Stimulated activated CD8-positive, alpha-beta memory T cell treated with anti-CD3 and anti-CD28 coated beads, Interleukin-4, amount 100 ng/mL, for 48 hours (primary cell): ENCODE data around the gene TCOF1.

Experiments
- DNase-seq: peaks from one replicate; pipeline ENCODE4 v3.0.0-alpha.2; 2020

The TCOF1 gene

DNA sequence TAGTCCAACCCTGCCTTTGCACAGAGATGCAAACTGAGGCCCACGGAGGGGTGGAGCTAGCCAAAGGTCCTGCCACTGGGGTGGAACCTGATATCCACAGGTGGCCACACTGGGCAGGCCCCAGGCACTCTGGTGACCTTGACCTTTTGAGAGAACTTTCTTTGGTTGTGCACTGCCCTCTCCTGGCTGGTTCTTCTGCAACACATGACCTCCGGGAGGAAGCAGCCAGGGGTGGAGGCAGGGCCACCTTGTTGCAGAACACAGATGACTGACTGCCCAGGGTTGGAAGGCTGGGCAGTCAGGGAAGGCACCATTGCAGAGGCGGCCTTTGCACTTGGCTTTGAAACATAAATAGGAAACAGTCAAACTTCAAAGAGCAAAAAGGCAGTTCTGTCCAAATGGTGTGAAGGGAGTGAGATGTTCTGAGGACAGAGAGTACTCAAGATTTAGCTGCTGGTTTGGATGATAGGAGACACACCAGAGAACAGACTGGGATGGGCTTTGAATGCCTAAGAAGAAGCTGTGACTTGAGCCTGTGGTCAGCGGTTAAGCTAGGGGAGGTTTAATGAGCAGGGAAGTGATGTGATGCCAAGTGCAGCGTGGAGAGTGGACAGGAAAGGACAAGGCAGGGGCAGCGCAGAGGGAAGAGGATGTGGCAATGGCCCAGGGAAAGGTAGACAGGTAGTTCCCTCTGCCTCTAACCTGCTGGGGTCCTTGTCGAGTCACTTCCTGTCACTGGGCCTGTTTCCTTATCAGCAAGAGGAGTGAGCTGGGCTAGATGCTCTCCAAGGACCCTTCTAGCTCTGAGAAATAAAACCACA, 6.8 kb upstream of the TCOF1 start:
- DNase-seq, result peak; percentile 67

DNA sequence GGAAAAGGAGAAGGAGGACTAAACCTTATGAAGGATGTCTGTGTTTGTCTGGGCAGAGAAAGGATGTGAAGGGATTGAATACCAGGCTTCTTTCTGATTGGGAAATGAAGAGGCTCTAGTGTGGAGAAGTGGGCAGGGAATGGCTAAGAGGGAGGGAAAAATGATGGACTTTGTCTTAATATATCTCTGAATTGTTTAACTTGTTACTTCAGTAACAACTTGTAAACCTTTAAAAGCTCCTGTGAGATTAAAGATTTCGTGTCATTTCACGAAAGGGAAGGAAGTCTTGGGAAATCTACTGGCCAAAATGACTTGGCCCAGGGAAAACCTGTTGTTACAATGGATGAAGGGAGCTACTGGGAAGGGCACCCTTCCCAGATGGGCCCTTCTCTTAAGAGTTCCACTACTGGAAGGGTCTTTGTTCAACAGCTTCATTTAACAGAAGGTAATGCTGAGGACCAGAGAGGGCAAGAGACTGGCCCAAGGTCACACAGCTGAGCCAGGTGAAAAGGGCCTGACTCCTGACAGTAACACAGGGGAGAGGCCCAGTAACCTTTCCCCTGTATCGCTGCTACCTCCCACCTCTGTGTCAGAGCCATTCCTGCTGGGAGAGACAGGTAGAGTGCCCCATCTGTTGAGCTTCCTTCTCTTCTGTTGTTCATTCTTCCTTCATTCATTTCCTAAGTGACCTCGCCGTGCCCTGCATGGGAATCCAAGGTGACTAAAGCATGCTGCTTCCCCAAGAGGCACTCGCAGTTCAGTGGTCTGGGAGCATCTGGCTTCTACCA, 5.1 kb upstream of the TCOF1 start:
- DNase-seq, result no peak

DNA sequence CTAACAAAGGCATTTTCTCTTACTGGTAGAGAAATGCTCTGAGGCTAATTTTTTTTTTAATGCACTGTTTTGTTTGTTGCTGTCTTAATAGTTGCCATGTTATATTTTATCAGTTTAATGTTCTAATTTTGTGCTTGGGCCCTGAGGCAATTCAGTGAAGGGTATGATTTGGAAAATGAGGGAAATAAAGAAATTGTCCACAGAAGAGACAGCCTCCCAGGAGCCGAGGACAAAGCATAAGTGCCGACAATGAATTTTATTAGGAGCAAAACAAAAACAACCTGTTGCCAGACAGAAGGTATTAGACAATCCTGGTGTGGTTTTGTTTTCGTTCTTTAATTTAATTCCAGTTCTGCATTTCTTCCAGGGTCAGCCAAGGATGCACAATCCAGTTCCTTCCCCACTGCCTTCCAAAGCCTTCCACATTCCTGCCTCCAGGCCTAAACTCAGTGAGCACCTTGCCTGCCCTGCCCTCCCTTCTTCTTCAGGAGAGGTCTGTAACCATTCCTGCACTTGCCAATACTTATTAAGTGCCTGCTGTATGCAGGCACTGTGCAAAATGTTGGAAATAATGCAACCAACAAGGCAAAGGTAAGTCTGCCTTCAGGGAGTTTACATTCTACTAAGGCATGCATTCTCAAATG, 4.3 kb upstream of the TCOF1 start:
- no peak for DNase-seq

DNA sequence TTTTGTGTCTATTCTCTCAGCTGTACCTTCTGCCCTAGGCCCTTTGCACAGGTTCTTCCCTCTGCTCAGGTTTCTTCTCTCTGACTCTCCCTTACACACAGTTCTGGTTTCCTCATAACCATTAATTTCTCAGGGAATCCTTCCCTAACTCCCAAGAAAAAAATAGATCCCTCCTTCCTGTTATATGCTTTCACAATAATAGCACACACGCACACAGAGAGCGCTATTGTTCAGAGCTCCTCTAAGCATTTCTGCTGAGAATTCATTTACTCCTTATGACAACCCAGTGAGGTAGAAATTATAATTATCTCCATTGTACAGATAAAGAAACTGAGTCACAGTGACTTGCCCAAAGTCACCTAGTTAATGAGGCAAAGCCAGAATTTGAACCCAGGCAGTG, 1.7 kb upstream of the TCOF1 start:
- no peak for DNase-seq

DNA sequence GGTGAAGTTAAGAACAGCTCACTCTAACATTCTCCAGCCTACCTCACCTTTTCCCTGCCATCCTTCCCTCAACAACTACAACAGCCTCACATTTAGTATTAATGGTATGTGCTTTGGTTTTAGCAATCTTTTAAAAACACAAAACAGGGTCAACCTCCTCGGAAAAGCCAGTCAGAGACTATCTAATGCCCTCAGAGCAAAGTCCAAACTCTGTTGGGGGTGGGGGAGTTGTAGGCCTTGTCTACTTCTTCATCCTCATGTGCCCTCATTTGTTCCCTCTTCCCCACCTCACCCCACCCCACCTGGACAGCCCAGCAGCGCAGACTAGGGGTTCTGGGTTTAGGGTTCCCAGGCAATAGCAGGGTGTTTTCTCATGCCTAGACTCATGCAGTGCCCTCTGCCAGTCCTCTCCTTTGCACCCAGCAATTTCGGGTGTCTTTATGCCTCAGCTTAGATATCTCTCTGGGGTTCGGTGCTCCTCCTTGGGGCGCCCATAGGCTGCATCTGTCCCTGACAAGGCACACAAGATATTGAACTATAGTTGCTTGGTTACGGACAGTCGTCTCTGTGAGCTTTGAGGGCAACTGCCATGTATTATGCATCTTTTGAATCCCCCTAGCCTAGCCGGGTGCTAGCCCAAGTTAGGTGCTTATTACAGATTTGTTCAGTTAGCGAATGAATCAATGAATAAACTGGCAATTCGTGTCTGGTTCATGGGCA, 762 bp upstream of the TCOF1 start:
- DNase-seq, result no peak

DNA sequence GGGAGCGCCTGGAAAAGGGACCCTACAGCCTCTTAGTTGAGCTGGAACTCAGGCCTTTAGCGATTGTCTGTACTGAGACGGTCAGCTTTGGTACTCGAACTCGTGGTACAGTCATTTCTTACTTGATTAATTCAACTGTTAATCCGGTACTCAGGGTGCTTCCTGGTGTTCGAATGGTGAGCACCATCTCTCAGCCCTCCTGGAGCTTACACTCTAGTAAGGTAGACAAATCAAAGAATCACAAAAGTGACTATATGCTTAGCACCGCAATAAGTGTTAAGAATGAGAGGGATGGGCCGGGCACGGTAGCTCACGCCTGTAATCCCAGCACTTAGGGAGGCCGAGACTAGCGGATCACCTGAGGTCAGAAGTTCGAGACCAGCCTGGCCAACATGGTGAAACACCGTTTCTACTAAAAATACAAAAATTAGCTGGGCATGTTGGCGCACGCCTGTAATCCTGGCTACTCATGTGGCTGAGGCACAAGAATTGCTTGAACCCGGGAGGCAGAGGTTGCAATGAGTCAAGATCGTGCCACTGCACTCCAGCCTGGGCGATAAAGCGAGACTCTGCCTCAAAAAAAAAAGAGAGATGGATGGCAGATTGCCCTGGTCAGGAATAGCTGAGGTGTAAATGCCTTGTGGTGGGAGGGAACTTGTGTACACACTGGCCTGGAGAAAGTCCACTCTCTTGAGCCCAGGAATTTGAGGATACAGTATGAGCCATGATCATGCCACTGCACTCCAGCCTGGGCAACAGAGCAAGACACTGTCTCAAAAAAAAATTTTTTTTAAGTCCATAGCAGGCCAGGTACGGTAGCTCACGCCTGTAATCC, 981 bp downstream of the TCOF1 start:
- no peak for DNase-seq

DNA sequence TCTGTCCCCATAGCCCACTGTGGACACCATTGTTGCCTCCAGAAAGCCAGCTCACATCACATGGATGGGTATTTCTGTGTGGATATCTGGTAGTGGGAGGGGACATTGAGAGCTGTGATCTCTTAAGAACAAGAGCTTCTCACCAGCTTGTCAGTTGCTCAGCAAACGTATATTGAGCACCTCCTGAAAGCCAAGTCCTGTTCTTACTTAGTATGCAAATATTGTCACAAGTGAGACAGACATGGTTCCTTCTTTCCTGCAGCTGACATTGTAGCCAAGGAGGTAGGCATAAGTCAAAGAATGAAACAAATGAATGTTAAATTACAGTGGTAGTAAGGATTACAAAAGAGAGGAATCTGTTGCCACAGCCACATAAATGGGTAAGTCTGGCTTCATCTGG, 3.8 kb downstream of the TCOF1 start:
- no peak for DNase-seq

DNA sequence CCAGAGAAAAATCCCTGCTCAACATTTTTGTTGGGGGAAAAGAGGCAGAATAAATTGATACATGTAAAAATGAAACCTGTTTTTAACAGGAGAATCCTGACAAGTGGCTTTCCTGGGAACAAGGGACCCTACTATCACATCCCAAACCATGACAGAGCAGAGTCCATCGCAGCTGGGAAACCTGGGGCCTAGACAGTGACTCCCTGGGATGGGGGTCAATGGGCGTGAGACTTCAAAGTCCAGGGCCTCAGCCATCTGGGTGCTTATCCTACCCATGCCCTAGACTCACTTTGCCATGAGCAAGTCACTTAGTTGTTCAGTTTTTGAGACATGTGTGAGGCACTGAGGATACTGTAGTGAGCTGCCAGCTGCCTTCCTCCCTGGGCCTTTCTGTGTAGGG, 5.7 kb downstream of the TCOF1 start:
- DNase-seq, result no peak

DNA sequence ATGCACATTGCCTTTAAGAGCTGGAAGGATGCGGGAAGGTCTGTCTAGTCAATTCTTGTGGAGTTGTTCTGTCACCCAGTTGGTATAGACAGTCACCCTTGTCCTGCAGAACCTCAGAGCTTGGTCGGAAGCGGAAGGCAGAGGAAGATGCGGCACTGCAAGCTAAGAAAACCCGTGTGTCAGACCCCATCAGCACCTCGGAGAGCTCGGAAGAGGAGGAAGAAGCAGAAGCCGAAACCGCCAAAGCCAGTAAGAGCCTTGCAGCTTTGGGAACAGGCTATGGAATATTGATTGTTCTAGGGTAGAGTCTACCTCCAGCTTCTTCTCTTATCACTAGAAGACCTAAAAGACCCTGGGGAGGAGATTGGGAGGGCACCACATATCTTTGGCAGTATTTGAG, 6.5 kb downstream of the TCOF1 start:
- no peak for DNase-seq

DNA sequence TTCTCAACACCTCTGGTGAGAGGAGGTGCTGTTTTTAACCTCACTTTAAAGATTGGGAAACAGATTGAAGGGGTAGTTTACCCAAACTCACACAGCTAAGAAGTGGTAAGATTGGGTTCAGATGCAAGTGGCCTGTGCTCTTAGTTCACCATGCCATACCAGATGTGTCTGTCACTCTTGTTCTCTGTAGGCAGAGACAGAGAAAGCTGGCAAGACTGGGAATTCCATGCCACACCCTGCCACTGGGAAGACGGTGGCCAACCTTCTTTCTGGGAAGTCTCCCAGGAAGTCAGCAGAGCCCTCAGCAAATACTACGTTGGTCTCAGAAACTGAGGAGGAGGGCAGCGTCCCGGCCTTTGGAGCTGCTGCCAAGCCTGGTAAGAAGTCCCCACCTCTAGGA, 11.0 kb downstream of the TCOF1 start:
- DNase-seq, result no peak

DNA sequence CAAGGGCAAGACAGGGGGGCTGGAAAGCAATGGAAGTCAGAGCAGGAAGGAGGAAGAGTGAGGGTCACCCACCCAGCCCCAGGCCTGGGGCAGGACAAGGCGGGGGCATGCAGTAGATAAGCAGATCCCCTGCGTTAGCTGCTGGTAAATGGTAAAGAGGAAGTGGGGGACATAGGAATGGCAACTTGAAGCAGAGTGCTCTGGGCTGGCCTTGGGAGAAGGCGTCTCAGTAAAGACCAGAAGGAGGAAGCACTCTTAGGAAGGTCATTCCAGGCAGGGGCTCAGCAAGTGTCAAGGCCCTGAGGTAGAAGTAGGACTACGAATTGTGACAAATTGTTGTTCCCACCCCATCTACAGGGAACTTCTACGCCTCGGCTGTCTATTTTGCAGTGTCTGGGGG, 15.1 kb downstream of the TCOF1 start:
- DNase-seq, result no peak

DNA sequence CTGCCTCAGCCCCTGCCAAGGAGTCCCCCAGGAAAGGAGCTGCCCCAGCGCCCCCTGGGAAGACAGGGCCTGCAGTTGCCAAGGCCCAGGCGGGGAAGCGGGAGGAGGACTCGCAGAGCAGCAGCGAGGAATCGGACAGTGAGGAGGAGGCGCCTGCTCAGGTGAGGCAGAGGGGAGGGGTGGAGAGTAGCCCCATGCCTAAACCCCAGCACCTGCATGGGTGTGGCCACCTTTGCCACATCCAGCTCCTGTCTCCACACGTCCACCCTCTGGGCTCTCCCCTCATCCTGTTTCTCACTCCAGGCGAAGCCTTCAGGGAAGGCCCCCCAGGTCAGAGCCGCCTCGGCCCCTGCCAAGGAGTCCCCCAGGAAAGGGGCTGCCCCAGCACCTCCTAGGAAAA, 17.2 kb downstream of the TCOF1 start:
- DNase-seq, result no peak

DNA sequence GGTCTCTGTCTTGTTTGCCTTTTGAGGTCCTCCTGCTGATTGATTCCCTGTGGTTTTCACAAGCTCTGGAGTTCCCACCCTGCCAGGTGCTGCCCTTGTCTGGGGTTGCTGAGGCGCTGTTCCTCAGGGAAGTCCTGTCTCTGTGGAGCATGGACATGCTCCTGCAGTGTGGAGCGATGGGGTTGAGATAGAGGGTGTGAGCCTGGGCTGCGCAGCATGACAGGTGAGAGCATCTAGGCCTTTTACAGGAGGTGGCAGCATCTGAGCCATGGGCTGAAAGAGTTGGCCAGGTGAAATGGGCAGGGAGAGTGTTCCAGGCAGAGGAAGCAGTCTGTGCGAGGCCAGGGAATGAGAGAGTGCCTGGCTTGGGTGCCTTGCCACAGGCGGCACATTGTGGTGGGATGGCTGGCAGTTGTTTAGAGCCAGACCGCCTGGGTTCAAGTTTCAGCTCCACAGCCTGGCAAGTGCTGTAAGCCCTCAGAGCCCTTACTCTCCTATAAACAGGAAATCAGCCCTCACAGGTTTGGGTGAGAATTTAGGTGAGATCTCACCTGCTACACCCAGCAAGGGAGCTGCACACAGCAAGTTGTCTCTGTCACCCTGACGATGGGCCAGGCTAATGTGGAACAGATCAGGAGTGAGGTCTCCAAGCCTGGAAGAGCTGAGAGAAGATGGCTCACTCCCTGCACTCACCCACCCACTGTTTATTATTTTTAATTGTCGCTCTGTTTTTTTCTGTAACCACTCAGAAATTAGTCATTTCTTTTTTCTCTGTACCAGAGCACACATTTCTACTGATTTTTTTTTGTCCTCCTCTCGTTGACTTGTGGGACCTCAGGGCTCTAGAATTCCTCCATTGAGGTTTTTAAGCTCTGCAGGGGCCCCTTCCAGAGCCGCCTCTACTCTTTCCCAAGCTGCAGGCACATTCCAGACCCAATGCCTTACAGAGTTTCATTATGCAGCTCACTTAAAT, 19.6 kb downstream of the TCOF1 start:
- DNase-seq, result no peak

DNA sequence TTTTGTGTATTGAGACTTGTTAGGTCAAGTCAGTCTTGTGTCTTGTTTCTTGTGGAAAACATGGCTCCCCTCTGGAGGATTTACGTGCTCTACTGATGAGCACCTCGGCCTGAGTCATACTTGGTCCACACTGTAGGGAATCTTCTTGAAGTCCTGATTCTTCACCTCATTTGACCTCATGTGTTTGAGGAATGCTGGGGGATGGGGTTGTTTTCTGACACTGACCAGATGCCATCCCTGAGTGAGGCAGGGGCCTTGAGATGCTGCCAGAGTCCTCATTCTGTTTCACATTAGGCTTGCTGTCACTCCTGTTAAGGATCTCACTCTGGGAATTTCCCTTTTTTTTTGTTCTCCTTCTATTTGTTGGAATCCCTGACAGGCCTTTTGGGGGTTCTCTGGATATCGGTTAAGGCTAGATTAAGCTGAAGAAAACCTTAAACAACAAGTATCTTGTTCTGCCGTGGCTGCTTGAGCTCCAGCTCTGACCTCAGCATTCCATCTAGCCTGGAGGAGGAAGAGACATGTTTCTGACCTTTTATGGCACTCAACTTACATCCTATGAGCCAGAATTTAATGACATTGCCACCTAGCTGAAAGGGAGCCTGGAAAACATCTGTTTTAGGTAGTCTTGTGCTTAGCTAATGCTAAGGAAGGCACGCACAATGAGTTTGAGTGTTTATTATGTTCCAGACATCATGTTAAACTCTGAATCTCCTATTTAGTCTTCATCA, 20.6 kb downstream of the TCOF1 start:
- DNase-seq, result no peak

DNA sequence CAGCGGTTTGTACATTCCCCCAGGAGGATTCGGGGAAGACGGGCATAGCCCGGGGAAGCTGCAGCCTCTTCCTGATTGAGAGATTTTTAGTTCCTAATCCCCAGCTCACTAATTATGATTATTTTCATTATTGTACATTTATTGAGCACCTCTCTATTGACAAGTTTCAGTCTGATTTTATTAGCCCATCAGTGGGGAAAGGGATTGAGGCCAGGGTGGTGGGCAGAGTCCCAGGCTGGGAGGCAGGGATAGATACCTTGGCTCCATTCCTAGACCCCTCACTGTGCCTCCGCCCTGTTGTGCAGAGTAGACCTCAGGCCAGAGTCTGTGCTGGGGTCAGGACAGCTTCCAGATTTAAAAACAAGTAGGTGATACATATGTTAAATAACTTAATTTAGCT, 27.2 kb downstream of the TCOF1 start:
- DNase-seq, result no peak

DNA sequence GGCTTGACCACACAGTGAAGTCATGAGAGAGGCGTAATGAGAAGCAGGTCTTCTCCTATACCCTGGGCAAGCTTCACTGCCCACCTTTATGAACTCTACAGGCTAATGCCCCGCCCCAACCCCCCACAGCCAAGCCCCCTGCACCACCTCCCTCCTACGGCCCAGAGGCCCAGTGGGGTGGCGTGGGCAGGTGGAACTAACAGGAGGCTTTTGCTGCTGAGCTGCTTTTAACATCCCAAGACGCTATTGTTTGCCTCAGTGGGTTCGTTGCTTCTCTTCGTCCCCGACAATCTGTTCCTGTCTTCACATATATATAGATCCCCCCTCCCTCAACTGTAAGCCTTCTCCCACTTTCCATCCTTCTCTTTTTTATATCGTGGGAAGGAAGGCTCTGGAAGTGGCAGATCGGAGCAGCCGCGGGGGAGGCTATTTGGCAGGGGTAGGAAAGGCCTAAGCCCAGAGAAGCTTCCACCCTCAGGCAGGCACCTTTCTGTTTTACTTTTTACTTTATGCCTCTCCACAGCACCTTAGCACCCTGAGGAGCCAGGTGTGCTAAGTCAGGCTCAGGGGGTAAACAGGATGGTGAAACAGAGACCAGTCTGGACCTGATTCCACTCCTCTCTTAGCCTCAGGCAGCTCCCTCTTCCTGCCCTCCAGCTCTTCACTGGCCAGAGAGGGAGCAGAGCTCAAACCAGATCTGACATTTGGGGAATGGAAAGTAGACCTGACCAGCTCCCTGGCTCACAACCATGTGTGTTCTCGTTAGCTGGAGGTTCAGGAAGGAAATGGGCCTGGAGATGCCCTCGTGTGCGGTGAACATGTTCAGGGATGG, 28.7 kb downstream of the TCOF1 start:
- no peak for DNase-seq

DNA sequence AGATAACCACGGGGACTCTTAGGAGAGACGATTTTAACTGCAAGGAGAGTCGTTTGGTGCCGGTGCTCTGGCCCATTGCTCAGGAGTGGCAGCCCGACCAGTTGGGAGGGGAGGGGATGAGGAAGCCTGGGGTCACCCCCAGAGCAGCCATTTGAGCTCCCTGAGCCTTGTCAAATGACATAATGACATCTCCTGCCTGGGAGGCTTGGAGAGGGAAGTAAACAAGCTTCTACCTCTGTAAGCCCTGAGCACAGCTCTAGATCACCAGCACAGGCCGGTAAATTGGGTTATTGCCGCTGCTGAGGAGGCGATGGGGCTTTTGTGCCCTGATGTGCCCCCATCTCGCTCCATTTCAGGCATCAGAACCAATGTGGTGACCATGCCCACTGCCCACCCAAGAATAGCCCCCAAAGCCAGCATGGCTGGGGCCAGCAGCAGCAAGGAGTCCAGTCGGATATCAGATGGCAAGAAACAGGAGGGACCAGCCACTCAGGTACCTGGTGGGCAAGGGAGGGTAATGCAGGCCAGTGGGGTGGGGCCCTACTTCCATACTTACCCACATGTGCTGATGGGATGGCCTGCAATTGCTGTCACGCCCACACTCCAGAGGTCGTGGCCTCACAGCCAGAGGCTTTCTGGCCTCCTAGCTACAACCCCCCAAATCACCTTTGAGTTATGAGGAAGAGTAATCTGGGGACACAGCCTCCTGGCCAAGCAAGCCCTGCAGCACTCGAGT, 32.2 kb downstream of the TCOF1 start:
- DNase-seq, result no peak

DNA sequence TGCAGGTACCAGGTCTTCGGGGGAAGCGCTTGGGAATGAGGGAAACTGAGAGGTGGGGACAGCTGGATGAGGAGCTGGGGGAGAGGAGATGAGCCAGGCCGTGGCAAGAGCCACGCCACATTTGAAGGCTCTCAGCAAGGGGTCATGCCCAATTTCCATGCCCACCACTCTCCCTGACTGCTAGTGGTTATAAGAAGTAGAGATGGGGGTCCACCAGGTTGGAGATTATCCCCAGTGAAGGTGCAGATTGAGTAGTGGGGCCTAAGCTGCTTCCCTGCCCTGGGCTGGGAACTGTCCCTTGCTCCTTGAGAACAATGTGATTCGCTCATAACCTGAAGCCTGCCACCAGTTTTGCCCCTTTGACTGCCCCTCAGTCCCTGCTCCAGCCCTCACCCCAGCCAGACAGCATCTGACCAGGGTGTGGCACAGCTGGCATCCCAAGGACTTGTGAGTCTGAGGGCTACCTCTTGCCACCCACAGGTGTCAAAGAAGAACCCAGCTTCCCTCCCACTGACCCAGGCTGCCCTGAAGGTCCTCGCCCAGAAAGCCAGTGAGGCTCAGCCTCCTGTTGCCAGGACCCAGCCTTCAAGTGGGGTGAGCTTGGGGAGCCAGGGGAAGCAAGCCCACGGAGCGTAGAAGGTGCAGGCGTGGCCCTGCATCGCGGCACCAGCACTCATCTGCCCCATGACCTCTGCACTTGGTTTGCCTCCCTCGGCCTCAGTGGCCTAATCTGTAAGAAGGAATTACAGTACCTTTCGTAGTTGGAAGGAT, 33.8 kb downstream of the TCOF1 start:
- DNase-seq, result no peak
